Endometrial microvascular endothelial cells (primary cell): Measurements from ENCODE around the gene C2orf81. TPM values are rescaled to one million over a fixed set of nuclear protein-coding genes. Genes with fewer than 3 reads are reported as not detected.
"Not testable (repeated sequence)": the region's sequence is repeated elsewhere in the genome, so short reads cannot be mapped to it uniquely, and the experiment has no call there.

Experiments used
- in situ Hi-C: cut with HindIII; loops from 2 replicates; pipeline ENCODE4 v1.10.0; 2017; ENCODE audit warnings: low sequenced_read_pairs, low pct_unique_long_range_greater_than_20kb; ENCODE audit errors: inconsistent ontology term
- total RNA-seq: library from RNA; depleted of rRNA; stranded (reverse); fragments of >200 nt; gene quantifications from one replicate; pipeline ENCODE4 v1.2.3, GENCODE V29; 2015; ENCODE audit errors: inconsistent ontology term

The C2orf81 gene
- total RNA-seq, 1 donor from 2014 or later = 0.46 TPM

GRCh38 chr2:74444498-74445318 lies 23.3 kb upstream of the C2orf81 start:
- in situ Hi-C loops = no loop called here

- in situ Hi-C loops = not testable (repeated sequence)
These were observed 21.3 kb upstream of the C2orf81 start for GRCh38 chr2:74442483-74443297.

GRCh38 chr2:74441690-74442482 lies 20.5 kb upstream of the C2orf81 start, which contains the start of gene RTKN:
RTKN (minus strand) TSS chr2:74441937; CDS start chr2:74441816, 121 bp downstream.
- in situ Hi-C loops = no loop called here

GRCh38 chr2:74441170-74441689 lies 19.8 kb upstream of the C2orf81 start:
- in situ Hi-C loops = no loop called here

- in situ Hi-C loops = no loop called here
These were observed 19.2 kb upstream of the C2orf81 start for GRCh38 chr2:74440378-74441169.

GRCh38 chr2:74439803-74440377 lies 18.5 kb upstream of the C2orf81 start:
- in situ Hi-C loops = no loop called here

GRCh38 chr2:74439373-74439772 lies 18.0 kb upstream of the C2orf81 start:
- in situ Hi-C loops = no loop called here

- in situ Hi-C loops = no loop called here
These were observed 16.8 kb upstream of the C2orf81 start for GRCh38 chr2:74438248-74438647.

- in situ Hi-C loops = no loop called here
These were observed 15.7 kb upstream of the C2orf81 start for GRCh38 chr2:74436848-74437695.

GRCh38 chr2:74436111-74436805 lies 14.8 kb upstream of the C2orf81 start:
- in situ Hi-C loops = no loop called here

- in situ Hi-C loops = no loop called here
These were observed 9.1 kb upstream of the C2orf81 start for GRCh38 chr2:74430502-74430901.

- in situ Hi-C loops = no loop called here
These were observed 8.3 kb upstream of the C2orf81 start for GRCh38 chr2:74429487-74430451.

GRCh38 chr2:74428675-74429074 lies 7.3 kb upstream of the C2orf81 start:
- in situ Hi-C loops = no loop called here

GRCh38 chr2:74427551-74427950 lies 6.1 kb upstream of the C2orf81 start:
- in situ Hi-C loops = no loop called here

- in situ Hi-C loops = no loop called here
These were observed 4.9 kb upstream of the C2orf81 start for GRCh38 chr2:74426181-74426758.
